ENCODE results near the gene RPL14. TPM values are rescaled to one million over a fixed set of nuclear protein-coding genes. Genes with fewer than 3 reads are reported as not detected.

RPL14 gene
- 2,616 and 3,526 TPM in 2 replicates for total RNA-seq

DNA sequence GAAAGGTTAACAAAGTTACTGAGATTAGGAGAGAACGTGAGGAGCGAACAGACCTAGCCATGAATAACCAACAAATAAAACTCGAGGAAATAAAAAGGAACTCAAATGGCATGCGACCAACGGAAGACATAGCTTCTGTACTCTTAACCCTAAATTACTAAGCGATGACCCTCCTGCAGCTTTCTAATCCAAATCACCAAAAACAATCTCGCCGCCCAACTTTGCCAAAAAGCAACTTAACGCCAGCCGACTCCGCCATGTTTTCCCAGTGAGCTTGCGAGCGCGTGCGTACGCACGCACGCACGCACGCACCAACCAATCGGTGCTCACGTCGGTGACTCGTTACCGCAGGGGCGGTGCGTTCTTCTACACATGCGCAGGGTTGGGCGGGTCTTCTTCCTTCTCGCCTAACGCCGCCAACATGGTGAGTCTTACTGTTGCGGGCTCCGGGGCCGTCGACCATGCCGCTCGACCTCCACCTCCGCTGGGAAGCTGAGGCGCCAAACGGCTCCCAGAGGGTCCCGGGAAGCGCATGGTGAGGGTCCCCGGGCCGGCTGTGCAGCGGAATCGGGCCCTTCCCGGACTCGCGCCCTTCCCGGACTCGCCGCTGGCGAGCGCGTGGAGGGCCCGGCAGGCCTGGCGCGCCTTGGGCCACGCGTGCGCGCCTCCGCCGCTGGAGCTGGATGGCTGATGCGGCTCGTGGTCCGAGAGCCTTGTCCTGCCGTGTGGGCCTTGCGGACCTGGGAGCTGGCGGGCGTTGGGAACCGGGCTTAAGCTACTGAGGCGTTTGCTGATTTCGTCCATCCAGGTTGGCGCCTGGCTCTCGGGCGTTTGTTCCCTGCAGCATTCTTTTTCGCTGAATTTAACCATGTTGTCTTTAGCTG lies at the start of gene RPL14:
Gene RPL14, plus strand, starts transcription at position 400 of the 884 bp plus-strand sequence. Its CDS starts 133 bp downstream, at position 533.
- Mint-ChIP-seq H3K4me3 (peak within 1 kb of the TSS; percentile 89), H3K36me3 (ENCODE audit: low read depth) (peaks cover 47% of the 10 kb centered on the region), H3K9me3 (no peaks in the 10 kb centered on the region), H3K27me3 (no peaks in the 10 kb centered on the region), H3K27ac (peak within 1 kb of the TSS; percentile 93), H3K4me1 (peaks cover 52% of the 10 kb centered on the region)
- DNase-seq (peak; percentile 91), ATAC-seq (ENCODE audit: low read depth) (peak; percentile 67)
- TF ChIP-seq, protein P1, sequence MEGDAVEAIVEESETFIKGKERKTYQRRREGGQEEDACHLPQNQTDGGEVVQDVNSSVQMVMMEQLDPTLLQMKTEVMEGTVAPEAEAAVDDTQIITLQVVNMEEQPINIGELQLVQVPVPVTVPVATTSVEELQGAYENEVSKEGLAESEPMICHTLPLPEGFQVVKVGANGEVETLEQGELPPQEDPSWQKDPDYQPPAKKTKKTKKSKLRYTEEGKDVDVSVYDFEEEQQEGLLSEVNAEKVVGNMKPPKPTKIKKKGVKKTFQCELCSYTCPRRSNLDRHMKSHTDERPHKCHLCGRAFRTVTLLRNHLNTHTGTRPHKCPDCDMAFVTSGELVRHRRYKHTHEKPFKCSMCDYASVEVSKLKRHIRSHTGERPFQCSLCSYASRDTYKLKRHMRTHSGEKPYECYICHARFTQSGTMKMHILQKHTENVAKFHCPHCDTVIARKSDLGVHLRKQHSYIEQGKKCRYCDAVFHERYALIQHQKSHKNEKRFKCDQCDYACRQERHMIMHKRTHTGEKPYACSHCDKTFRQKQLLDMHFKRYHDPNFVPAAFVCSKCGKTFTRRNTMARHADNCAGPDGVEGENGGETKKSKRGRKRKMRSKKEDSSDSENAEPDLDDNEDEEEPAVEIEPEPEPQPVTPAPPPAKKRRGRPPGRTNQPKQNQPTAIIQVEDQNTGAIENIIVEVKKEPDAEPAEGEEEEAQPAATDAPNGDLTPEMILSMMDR (IDR thresholded peaks at IDR 0.05): no peak
- ChIA-PET POLR2A (interaction anchor here (0.6 to 2.5 kb wide), 16 partner anchors 9 to 1556 kb away, joined by 3 to 38 read pairs (median 6); partner anchors contain the start of genes CTNNB1, EIF1B, ZNF619 and ZNF620), CTCF (interaction anchor here (1.5 kb wide), 1 partner anchor 49 kb away, joined by 3 read pairs; the partner anchor contains the start of gene ZNF620)
- intact Hi-C loops (cut with micrococcal nuclease): loop anchor here (1.0 to 10.0 kb wide), 8 partner anchors 20 to 1505 kb away; partner anchors contain the start of genes EIF1B, SCN11A, SLC25A38 and ULK4

DNA sequence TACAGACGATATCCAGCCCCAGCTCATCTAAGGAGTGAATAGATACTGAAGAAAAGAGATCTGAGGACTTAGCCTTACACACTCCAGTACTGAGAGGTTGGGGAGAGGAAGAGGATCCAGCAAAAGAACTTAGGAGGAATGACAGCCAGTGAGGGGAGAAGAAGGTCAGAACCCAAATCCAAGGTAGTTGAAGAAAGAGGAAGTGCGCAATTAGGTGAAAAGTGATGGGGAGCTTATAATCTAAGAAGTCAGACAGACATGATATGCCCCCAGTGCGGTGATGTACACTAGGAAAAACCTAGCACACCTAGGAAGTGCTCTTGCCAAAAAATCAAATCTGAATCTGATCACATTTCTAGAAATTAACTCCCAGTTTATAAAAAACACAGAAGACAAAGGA lies 49.5 kb upstream of the RPL14 start:
- ChIA-PET POLR2A (no interaction called here), CTCF (no interaction called here)
- Mint-ChIP-seq H3K9me3 (no peaks in the 10 kb centered on the region), H3K27me3 (no peaks in the 10 kb centered on the region), H3K4me3 (no peak overlapping the region), H3K4me1 (no peaks in the 10 kb centered on the region), H3K36me3 (ENCODE audit: low read depth) (no peaks in the 10 kb centered on the region), H3K27ac (no peak overlapping the region)
- ATAC-seq (ENCODE audit: low read depth): no peak
- intact Hi-C loops (cut with micrococcal nuclease): no loop called here
- TF ChIP-seq, protein P1 (IDR thresholded peaks at IDR 0.05): no peak
- no peak for DNase-seq

DNA sequence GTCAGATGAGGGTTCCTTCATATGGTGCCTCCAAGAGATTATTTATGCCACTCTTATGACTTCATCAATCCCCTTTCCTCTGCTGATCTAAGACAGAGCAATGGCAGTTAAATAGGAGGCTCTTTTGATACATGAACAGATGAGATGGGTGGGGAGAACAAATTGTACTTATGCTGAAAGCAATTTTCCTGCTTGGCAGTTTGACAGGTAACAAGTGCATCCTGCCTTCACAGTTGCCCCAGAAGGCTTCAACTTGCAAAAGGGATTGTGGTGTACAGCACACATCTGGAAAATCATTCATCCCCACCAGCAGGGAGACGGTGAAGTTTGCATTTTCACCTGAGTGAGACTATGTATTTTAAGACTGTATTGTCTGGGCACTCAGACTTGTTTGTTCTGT lies 42.9 kb upstream of the RPL14 start:
- ChIA-PET CTCF (no interaction called here), POLR2A (no interaction called here)
- H3K4me3 Mint-ChIP-seq: no peak overlapping the region
- H3K4me1 Mint-ChIP-seq: no peaks in the 10 kb centered on the region
- no peak overlapping the region for H3K27ac Mint-ChIP-seq
- TF ChIP-seq, protein P1 (IDR thresholded peaks at IDR 0.05): no peak
- intact Hi-C loops (cut with micrococcal nuclease): no loop called here
- no peaks in the 10 kb centered on the region for H3K9me3 Mint-ChIP-seq
- no peak for ATAC-seq (ENCODE audit: low read depth)
- no peaks in the 10 kb centered on the region for H3K36me3 Mint-ChIP-seq (ENCODE audit: low read depth)
- peaks cover 15% of the 10 kb centered on the region for H3K27me3 Mint-ChIP-seq
- no peak for DNase-seq

DNA sequence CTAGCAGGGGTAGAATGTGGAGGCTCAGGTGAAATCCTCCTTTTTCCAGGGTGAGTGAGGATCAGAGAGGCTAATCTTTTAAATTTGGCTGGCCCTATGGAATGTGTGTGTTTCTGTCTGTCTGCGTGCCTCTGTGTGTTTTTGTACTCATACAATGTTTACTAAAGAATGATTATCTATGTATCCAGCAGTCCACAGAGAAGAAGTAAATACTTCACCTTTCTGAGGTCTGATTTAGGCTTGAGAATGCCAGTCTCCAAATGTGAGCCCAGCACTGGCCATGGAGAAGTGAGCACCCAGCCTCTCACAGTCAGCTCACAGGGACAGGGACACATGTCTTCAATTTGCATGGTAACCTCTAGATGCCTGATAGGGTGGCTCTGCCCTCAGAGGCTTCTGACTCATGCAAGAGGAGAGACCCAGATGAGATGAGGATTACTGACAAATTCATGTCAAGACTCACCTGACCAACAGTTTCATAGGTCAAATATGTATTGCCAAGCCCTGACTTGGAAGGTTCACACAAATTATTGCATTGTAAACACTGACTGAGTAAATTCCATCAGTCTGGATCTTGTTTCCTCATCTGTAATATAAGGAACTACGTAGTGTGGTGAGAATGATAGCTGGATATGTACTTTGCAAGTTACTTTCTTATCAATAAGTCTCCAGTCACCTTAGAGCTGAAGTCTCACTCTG lies 39.1 kb upstream of the RPL14 start:
- peaks cover 15% of the 10 kb centered on the region for H3K27me3 Mint-ChIP-seq
- no peak for DNase-seq
- POLR2A ChIA-PET: no interaction called here

More for the DNA sequence above, 39.1 kb upstream of the RPL14 start:
- no peak overlapping the region for H3K27ac Mint-ChIP-seq
- peaks cover under 1% of the 10 kb centered on the region for H3K36me3 Mint-ChIP-seq (ENCODE audit: low read depth)
- H3K9me3 Mint-ChIP-seq: no peaks in the 10 kb centered on the region
- intact Hi-C loops (cut with micrococcal nuclease): no loop called here
- CTCF ChIA-PET: no interaction called here
- no peaks in the 10 kb centered on the region for H3K4me1 Mint-ChIP-seq
- no peak for ATAC-seq (ENCODE audit: low read depth)
- TF ChIP-seq, protein P1 (IDR thresholded peaks at IDR 0.05): no peak
- H3K4me3 Mint-ChIP-seq: no peak overlapping the region
